GM19438 (cell line): Measurements from ENCODE around the gene ACBD5.

Experiments
- ATAC-seq: cut with Tn5 transposase; IDR thresholded peaks from one replicate; pipeline ENCODE4 v1.9.1; 2021; ENCODE audit warnings: low read depth; ENCODE audit not compliant: unreplicated experiment

Gene ACBD5

GRCh38 chr10:27155066-27155754 lies 85.4 kb downstream of the ACBD5 start, which contains the start of gene MASTL:
TSS of gene MASTL (plus strand) at chr10:27155352. CDS start at chr10:27155427, 75 bp downstream.
- peak; percentile 71 for ATAC-seq

GRCh38 chr10:27153845-27154193 lies 86.8 kb downstream of the ACBD5 start:
- no peak for ATAC-seq

GRCh38 chr10:27153329-27153728 lies 87.3 kb downstream of the ACBD5 start:
- no peak for ATAC-seq

GRCh38 chr10:27152687-27153086 lies 87.9 kb downstream of the ACBD5 start:
- no peak for ATAC-seq

GRCh38 chr10:27150261-27150660 lies 90.3 kb downstream of the ACBD5 start:
- ATAC-seq = no peak

- no peak for ATAC-seq
Measured at GRCh38 chr10:27147701-27148100, 92.9 kb downstream of the ACBD5 start.

- ATAC-seq = no peak
Measured at GRCh38 chr10:27145937-27146336, 94.7 kb downstream of the ACBD5 start.
